Measurements from ENCODE around the gene ULK1. TPM values are rescaled to one million over a fixed set of nuclear protein-coding genes. Genes with fewer than 3 reads are reported as not detected.
"Not testable (repeated sequence)": the region's sequence is repeated elsewhere in the genome, so short reads cannot be mapped to it uniquely, and the experiment has no call there.

The ULK1 gene
- total and polyA plus RNA-seq, 2 donors from 2014 or later: 11.4 to 33.4 TPM

DNA sequence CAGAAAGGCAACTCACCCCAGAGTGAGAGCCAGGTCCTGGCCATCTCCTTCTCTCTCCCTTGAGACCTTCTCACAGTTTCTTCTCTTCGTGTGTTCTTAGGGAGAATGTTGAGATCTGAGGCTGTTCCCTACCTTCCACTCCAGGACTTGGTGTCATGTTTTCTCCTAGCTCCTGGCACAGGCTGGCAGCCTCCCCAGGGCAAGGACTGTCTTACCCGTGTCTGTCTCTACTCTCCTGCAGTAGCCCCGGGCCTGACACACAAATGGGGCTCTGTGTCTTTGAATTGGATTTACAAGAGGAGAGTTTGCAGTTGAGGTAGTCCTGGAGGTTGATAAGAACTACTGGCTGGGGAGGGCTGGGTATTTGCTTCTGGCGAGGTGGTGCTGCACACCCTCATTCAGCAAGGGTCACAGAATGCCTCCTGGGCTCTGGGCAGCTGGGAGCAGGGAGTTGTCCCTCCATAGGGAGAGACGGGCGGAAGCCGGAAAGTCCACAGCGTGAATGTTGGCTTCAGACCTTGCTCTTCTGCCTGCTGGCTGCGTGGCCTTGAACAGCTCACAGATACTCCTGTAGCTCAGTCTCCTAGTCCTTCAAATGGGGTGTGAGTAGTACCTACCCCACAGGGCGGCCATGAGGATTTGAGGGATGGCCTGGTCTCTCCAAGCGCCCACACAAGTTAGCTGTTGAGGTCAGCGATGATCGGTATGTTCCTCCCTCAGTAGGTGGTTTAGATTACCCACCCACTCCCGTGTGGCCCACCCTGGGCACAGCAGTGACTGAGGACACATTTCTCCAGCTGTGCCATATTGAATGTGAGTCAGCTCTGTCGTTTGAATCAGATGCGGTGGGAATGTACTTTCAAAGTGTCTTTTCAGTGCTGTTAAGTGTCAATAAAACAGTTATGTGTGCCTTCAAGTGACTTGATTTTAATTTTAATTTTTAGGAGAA lies 65.5 kb downstream of the ULK1 start:
- intact Hi-C loops (cut with DNase I): no loop called here

DNA sequence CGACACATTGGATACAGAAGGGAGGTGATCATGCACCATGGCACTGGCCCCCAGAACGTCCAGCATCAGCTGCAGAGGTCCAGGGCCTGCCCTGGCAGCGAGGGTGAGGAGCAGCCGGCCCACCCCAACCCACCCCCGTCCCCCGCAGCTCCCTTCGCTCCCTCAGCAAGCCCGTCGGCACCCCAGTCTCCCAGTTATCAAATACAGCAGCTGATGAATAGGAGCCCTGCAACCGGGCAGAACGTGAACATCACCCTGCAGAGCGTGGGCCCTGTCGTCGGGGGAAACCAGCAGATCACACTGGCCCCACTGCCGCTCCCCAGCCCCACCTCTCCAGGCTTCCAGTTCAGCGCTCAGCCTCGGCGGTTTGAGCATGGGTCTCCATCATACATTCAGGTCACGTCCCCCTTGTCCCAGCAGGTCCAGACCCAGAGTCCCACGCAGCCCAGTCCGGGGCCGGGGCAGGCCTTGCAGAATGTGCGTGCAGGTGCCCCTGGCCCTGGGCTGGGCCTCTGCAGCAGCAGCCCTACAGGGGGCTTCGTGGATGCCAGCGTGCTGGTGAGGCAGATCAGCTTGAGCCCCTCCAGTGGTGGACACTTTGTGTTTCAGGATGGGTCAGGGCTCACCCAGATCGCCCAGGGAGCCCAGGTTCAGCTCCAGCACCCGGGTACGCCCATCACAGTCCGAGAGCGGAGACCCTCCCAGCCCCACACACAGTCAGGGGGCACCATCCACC lies 66.3 kb downstream of the ULK1 start:
- H3K27me3 ChIP-seq (ENCODE audit: control insufficient read depth, insufficient read depth, low read length); H3K27ac ChIP-seq (ENCODE audit: low read depth in 2 of 2, low read length in 2 of 2); H3K9ac ChIP-seq (ENCODE audit: low read length in 3 of 3); H3K4me3 ChIP-seq (ENCODE audit: low read length in 3 of 3); H3K36me3 ChIP-seq (ENCODE audit: control insufficient read depth in 2 of 3, insufficient read depth in 3 of 3, low read length in 3 of 3); intact Hi-C loops (cut with DNase I); FAIRE-seq; H3K4me1 ChIP-seq (ENCODE audit: control insufficient read depth in 2 of 3, insufficient read depth in 2 of 3, low read depth in 1 of 3, low read length in 3 of 3); H3K9me3 ChIP-seq (ENCODE audit: control insufficient read depth in 2 of 3, insufficient read depth in 1 of 3, low read length in 3 of 3): not testable (repeated sequence)
- DNase-seq: peak in 1 of 5 donors; percentile 44

More for the DNA sequence above, 65.5 kb downstream of the ULK1 start:
- Histone ChIP-seq H3K4me3 (ENCODE audit: low read length in 3 of 3) (no peak overlapping the region), H3K36me3 (ENCODE audit: control insufficient read depth in 2 of 3, insufficient read depth in 3 of 3, low read length in 3 of 3) (no peaks in the 10 kb centered on the region), H3K9ac (ENCODE audit: low read length in 3 of 3) (no peak overlapping the region), H3K4me1 (ENCODE audit: control insufficient read depth in 2 of 3, insufficient read depth in 2 of 3, low read depth in 1 of 3, low read length in 3 of 3) (peaks cover 0 to 3% (median 2%) of the 10 kb centered on the region in 3 donors), H3K9me3 (ENCODE audit: control insufficient read depth in 2 of 3, insufficient read depth in 1 of 3, low read length in 3 of 3) (no peaks in the 10 kb centered on the region), H3K27ac (ENCODE audit: low read depth in 2 of 2, low read length in 2 of 2) (no peak overlapping the region), H3K27me3 (ENCODE audit: control insufficient read depth, insufficient read depth, low read length) (no peaks in the 10 kb centered on the region)
- TF ChIP-seq, protein P1, sequence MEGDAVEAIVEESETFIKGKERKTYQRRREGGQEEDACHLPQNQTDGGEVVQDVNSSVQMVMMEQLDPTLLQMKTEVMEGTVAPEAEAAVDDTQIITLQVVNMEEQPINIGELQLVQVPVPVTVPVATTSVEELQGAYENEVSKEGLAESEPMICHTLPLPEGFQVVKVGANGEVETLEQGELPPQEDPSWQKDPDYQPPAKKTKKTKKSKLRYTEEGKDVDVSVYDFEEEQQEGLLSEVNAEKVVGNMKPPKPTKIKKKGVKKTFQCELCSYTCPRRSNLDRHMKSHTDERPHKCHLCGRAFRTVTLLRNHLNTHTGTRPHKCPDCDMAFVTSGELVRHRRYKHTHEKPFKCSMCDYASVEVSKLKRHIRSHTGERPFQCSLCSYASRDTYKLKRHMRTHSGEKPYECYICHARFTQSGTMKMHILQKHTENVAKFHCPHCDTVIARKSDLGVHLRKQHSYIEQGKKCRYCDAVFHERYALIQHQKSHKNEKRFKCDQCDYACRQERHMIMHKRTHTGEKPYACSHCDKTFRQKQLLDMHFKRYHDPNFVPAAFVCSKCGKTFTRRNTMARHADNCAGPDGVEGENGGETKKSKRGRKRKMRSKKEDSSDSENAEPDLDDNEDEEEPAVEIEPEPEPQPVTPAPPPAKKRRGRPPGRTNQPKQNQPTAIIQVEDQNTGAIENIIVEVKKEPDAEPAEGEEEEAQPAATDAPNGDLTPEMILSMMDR (IDR thresholded peaks at IDR 0.05; ENCODE audit: borderline replicate concordance, extremely low read depth, insufficient read depth): no peak
- no peak for FAIRE-seq
- DNase-seq: peak in 1 of 5 donors; percentile 28

DNA sequence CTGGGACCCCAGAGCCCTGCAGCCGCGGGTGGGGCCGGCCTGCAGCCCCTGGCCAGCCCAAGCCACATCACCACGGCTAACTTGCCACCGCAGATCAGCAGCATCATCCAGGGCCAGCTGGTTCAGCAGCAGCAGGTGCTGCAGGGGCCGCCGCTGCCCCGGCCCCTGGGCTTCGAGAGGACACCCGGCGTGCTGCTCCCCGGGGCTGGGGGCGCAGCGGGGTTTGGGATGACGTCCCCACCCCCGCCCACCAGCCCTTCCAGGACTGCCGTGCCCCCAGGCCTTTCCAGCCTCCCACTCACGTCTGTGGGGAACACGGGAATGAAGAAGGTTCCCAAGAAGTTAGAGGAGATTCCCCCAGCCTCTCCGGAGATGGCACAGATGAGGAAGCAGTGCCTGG lies 66.9 kb downstream of the ULK1 start:
- H3K27me3 ChIP-seq (ENCODE audit: control insufficient read depth, insufficient read depth, low read length); H3K4me3 ChIP-seq (ENCODE audit: low read length in 3 of 3); intact Hi-C loops (cut with DNase I); H3K36me3 ChIP-seq (ENCODE audit: control insufficient read depth in 2 of 3, insufficient read depth in 3 of 3, low read length in 3 of 3); H3K27ac ChIP-seq (ENCODE audit: low read depth in 2 of 2, low read length in 2 of 2); H3K4me1 ChIP-seq (ENCODE audit: control insufficient read depth in 2 of 3, insufficient read depth in 2 of 3, low read depth in 1 of 3, low read length in 3 of 3); H3K9me3 ChIP-seq (ENCODE audit: control insufficient read depth in 2 of 3, insufficient read depth in 1 of 3, low read length in 3 of 3); FAIRE-seq; H3K9ac ChIP-seq (ENCODE audit: low read length in 3 of 3): not testable (repeated sequence)
- peak in 1 of 5 donors; percentile 14 for DNase-seq

DNA sequence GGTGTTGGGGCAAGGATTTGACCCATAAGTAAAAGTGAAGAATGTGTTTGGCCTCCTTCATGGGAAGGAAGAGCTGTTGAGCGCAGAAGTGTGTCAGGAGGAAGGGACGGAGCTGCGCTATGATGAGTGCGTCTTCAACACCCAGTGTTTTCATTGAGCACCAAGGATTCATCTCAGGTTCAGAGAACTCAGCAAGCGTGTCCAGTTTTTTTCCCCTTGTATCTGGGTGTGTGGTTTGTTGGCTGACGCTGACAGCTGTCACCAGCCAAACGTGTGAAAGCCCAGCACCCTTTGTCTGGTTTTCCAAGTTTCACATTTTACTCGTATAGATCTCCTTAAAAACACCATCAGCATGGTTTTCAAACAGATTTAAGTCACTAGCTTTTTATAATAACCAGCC lies 67.6 kb downstream of the ULK1 start:
- Histone ChIP-seq H3K36me3 (ENCODE audit: control insufficient read depth in 2 of 3, insufficient read depth in 3 of 3, low read length in 3 of 3) (no peaks in the 10 kb centered on the region), H3K27me3 (ENCODE audit: control insufficient read depth, insufficient read depth, low read length) (no peaks in the 10 kb centered on the region), H3K27ac (ENCODE audit: low read depth in 2 of 2, low read length in 2 of 2) (no peak overlapping the region), H3K9me3 (ENCODE audit: control insufficient read depth in 2 of 3, insufficient read depth in 1 of 3, low read length in 3 of 3) (no peaks in the 10 kb centered on the region), H3K4me3 (ENCODE audit: low read length in 3 of 3) (no peak overlapping the region), H3K4me1 (ENCODE audit: control insufficient read depth in 2 of 3, insufficient read depth in 2 of 3, low read depth in 1 of 3, low read length in 3 of 3) (no peaks in the 10 kb centered on the region), H3K9ac (ENCODE audit: low read length in 3 of 3) (no peak overlapping the region)
- intact Hi-C loops (cut with DNase I): no loop called here
- TF ChIP-seq, protein P1 (IDR thresholded peaks at IDR 0.05; ENCODE audit: borderline replicate concordance, extremely low read depth, insufficient read depth): no peak
- FAIRE-seq: no peak
- no peak for DNase-seq
